K562 (cell line): ENCODE results near the gene VSIG10. TPM values are rescaled to one million over a fixed set of nuclear protein-coding genes. Genes with fewer than 3 reads are reported as not detected.
A peak's percentile ranks its signal among the peaks of the same experiment; 100 is the strongest.

Experiments
- ATF3 ChIP-seq, 2 experiments: fragments of 450-650 bp in 1 of 2; sonication (generic) in 1 of 2; formaldehyde crosslinking in 1 of 2; IDR thresholded peaks in 1 of 2; conservative IDR thresholded peaks in 1 of 2; 2 replicates each; pipeline versions ENCODE4 v1.6.1 to v1.8.1; 2016 to 2023; ENCODE audit warnings: mild to moderate bottlenecking in 2 of 2, moderate library complexity in 2 of 2, inconsistent platforms in 1 of 2, missing genetic modification reagents in 1 of 2
- BCL6 ChIP-seq: fragments of 250-450 bp; sonication (Bioruptor Pico); IDR thresholded peaks from 2 replicates; pipeline ENCODE4 v1.4.0; 2020
- DACH1 ChIP-seq: fragments of 450-650 bp; IDR thresholded peaks from 2 replicates; pipeline ENCODE4 v1.6.1; 2018; ENCODE audit not compliant: partially characterized antibody
- GTF2B ChIP-seq: IDR thresholded peaks from 2 replicates; pipeline ENCODE4 v1.6.1; 2011; ENCODE audit not compliant: insufficient read length; ENCODE audit errors: extremely low read depth
- HDGF ChIP-seq: fragments of 450-650 bp; IDR thresholded peaks from 2 replicates; pipeline ENCODE4 v1.6.1; 2016
- MYNN ChIP-seq, 2 experiments: sonication (generic); formaldehyde crosslinking in 1 of 2; IDR thresholded peaks; 2 replicates each; pipeline versions ENCODE4 v1.5.0 to v1.6.1; 2016 to 2020; ENCODE audit warnings: antibody characterized with exemption in 1 of 2, missing genetic modification reagents in 1 of 2
- NFATC3 ChIP-seq: fragments of 450-650 bp; IDR thresholded peaks from 2 replicates; pipeline ENCODE4 v1.6.1; 2017; ENCODE audit warnings: mild to moderate bottlenecking
- PCBP1 ChIP-seq: fragments of 200-400 bp; formaldehyde crosslinking; IDR thresholded peaks from 2 replicates; pipeline ENCODE4 v1.6.1; 2018; ENCODE audit warnings: mild to moderate bottlenecking, low read depth, low read length; ENCODE audit not compliant: poor library complexity, severe bottlenecking
- PCBP2 ChIP-seq: fragments of 200-400 bp; formaldehyde crosslinking; IDR thresholded peaks from 2 replicates; pipeline ENCODE4 v1.6.1; 2018; ENCODE audit warnings: low read length, low read depth, mild to moderate bottlenecking, moderate library complexity; ENCODE audit not compliant: poor library complexity, severe bottlenecking
- POLR2A ChIP-seq: fragments of 450-650 bp; conservative IDR thresholded peaks from 2 replicates; pipeline ENCODE4 v1.6.1; 2016
- RFX1 ChIP-seq: fragments of 450-650 bp; IDR thresholded peaks from 2 replicates; pipeline ENCODE4 v1.6.1; 2016; ENCODE audit warnings: mild to moderate bottlenecking, moderate library complexity
- SMARCA4 ChIP-seq: fragments of 450-650 bp; IDR thresholded peaks from 2 replicates; pipeline ENCODE4 v1.6.1; 2016
- STAT6 ChIP-seq: sonication (generic); formaldehyde crosslinking; IDR thresholded peaks from 2 replicates; pipeline ENCODE4 v1.8.1; 2023; ENCODE audit warnings: mild to moderate bottlenecking, missing genetic modification reagents
- TEAD4 ChIP-seq, 2 experiments: sonication (generic) in 1 of 2; formaldehyde crosslinking in 1 of 2; IDR thresholded peaks; 2 replicates each; pipeline versions ENCODE4 v1.6.1 to v1.8.0; 2012 to 2022; ENCODE audit warnings: borderline replicate concordance in 1 of 2, inconsistent platforms in 1 of 2, low read length in 1 of 2, mild to moderate bottlenecking in 1 of 2, missing genetic modification reagents in 1 of 2
- ZBTB7A ChIP-seq: IDR thresholded peaks from 2 replicates; pipeline ENCODE4 v1.6.1; 2011; ENCODE audit warnings: low read depth, mild to moderate bottlenecking, low read length, moderate library complexity, borderline replicate concordance; ENCODE audit not compliant: control insufficient read depth
- ZNF324 ChIP-seq: fragments of 250-450 bp; sonication (Bioruptor Pico); IDR thresholded peaks from 2 replicates; pipeline ENCODE4 v1.4.0; 2020; ENCODE audit warnings: mild to moderate bottlenecking
- ZNF764 ChIP-seq: fragments of 250-450 bp; sonication (Bioruptor Pico); IDR thresholded peaks from 2 replicates; pipeline ENCODE4 v1.4.0; 2020; ENCODE audit warnings: low read depth, mild to moderate bottlenecking, moderate library complexity
- ZNF830 ChIP-seq: fragments of 250-450 bp; sonication (Bioruptor Pico); IDR thresholded peaks from 2 replicates; pipeline ENCODE4 v1.5.0; 2021; ENCODE audit warnings: mild to moderate bottlenecking
- polyA plus RNA-seq, 8 experiments: library from polyadenylated mRNA; depleted of rRNA in 4 of 8; stranded (reverse) in 5 of 8; unstranded in 3 of 8; fragments of >200 nt; fragmentation: Nextera tagmentation in 2 of 8; fragmentation: Illumina TruSeq in 1 of 8; extraction: Ambion mirVana in 2 of 8; extraction: Trizol in 1 of 8; gene quantifications; 2 replicates each; pipeline versions ENCODE4 v1.2.1 to v1.2.3, GENCODE V29; 2011 to 2014; ENCODE audit warnings: inconsistent platforms in 1 of 8, missing spikeins in 1 of 8
- total RNA-seq, 7 experiments: library from RNA; depleted of rRNA in 6 of 7; stranded (reverse); fragments of >200 nt in 6 of 7; fragmentation: Illumina TruSeq in 2 of 7; extraction: Trizol in 2 of 7; gene quantifications; 2 replicates each; pipeline versions ENCODE4 v1.2.1 to v1.2.3, GENCODE V29; 2011 to 2021; ENCODE audit warnings: low replicate concordance in 1 of 7
- TF ChIP-seq, protein P1 (sequence below): fragments of 450-650 bp; formaldehyde crosslinking; IDR thresholded peaks from 2 replicates; pipeline ENCODE4 v1.4.0; 2020; ENCODE audit warnings: mild to moderate bottlenecking, mixed read lengths
- TF ChIP-seq, protein P2 (sequence below): fragments of 450-650 bp; formaldehyde crosslinking; IDR thresholded peaks from 2 replicates; pipeline ENCODE4 v1.4.0; 2022; ENCODE audit warnings: missing genetic modification characterization

Gene VSIG10
- total and polyA plus RNA-seq, 9 of the 15 experiments (the other 6 are each of a cell fraction or from before 2014, with no cell fraction given): 4.1 to 8.8 (median 4.7) TPM

- TF ChIP-seq, protein P1, sequence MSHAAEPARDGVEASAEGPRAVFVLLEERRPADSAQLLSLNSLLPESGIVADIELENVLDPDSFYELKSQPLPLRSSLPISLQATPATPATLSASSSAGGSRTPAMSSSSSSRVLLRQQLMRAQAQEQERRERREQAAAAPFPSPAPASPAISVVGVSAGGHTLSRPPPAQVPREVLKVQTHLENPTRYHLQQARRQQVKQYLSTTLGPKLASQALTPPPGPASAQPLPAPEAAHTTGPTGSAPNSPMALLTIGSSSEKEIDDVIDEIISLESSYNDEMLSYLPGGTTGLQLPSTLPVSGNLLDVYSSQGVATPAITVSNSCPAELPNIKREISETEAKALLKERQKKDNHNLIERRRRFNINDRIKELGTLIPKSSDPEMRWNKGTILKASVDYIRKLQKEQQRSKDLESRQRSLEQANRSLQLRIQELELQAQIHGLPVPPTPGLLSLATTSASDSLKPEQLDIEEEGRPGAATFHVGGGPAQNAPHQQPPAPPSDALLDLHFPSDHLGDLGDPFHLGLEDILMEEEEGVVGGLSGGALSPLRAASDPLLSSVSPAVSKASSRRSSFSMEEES (CRISPR knock-in tag): no peak
- TF ChIP-seq ZNF324 (CRISPR knock-in tag): no peak
- TF ChIP-seq RFX1: no peak
- no peak for TF ChIP-seq ATF3 (IDR thresholded peaks at IDR 0.05)
- TF ChIP-seq ATF3 (CRISPR knock-in tag; conservative IDR thresholded peaks at IDR 0.05): no peak
- no peak for TF ChIP-seq TEAD4 (IDR thresholded peaks at IDR 0.05; ENCODE audit: low read length)
- TF ChIP-seq TEAD4 (CRISPR knock-in tag; IDR thresholded peaks at IDR 0.05; ENCODE audit: borderline replicate concordance): no peak
- TF ChIP-seq ZNF830 (CRISPR knock-in tag): no peak
- TF ChIP-seq GTF2B: no peak
- TF ChIP-seq ZNF764 (CRISPR knock-in tag): no peak
- TF ChIP-seq BCL6: no peak
- no peak for TF ChIP-seq PCBP2
- TF ChIP-seq ZBTB7A: no peak; the same call in 1 of the 2 replicates
- TF ChIP-seq PCBP1: no peak
- TF ChIP-seq, protein P2, sequence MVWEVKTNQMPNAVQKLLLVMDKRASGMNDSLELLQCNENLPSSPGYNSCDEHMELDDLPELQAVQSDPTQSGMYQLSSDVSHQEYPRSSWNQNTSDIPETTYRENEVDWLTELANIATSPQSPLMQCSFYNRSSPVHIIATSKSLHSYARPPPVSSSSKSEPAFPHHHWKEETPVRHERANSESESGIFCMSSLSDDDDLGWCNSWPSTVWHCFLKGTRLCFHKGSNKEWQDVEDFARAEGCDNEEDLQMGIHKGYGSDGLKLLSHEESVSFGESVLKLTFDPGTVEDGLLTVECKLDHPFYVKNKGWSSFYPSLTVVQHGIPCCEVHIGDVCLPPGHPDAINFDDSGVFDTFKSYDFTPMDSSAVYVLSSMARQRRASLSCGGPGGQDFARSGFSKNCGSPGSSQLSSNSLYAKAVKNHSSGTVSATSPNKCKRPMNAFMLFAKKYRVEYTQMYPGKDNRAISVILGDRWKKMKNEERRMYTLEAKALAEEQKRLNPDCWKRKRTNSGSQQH: peak; percentile 98
- no peak for TF ChIP-seq NFATC3
- TF ChIP-seq DACH1: no peak
- 0 out of 2 replicates have a peak, but pooled peaks have one; percentile 32 for TF ChIP-seq SMARCA4
- peak; percentile 83 for TF ChIP-seq POLR2A
- no peak for TF ChIP-seq HDGF
- no peak for TF ChIP-seq STAT6 (CRISPR knock-in tag)
- TF ChIP-seq MYNN (IDR thresholded peaks at IDR 0.05): no peak
- TF ChIP-seq MYNN (CRISPR knock-in tag; IDR thresholded peaks at IDR 0.05): no peak
These were observed 42.6 kb downstream of the VSIG10 start, which contains the start of gene WSB2 (continued) for GRCh38 chr12:118061011-118061872.
